ENCODE measurements around the gene KLF3. TPM values are rescaled to one million over a fixed set of nuclear protein-coding genes. Genes with fewer than 3 reads are reported as not detected.

Gene KLF3
- total and polyA plus RNA-seq, 9 of the 15 experiments (the other 6 are each of a cell fraction or from before 2014, with no cell fraction given), result 9.9 to 47.2 (median 18.1) TPM

DNA sequence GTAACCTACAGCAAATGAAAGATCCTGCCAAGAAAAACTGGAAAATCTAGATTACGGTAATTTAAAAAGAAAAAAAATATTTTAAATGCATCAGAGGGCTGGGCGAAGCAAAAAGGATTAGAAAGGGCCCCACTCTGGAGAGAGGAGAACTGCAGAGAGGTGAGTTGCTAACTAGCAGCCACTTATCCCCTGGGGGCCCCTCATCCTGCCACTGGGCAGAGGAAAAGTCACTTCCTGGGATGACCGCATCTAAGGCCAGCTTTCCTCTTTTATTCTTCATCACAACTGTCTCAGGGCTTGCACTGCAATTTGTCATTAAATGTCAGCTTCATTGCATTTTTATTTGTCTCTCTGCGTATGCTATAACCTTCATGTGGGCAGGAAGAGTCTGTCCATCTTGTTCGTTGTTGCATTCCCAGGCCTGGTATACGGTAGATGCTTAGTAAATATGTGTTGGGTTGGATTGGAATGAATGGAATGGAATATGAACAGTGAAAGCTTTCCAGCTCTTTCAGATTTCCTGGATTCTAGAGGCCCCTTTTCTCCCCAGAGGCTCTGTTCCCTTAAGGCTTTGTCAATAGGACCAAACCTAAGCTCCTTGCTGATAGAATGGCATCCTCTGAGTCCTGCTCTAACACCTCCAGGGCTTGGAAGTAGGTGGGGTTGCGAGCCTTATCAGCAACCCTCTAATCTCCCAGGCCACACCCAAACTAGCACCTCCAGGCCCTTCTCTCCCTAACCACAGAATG is 59.9 kb downstream of the KLF3 start (continued):
- TF ChIP-seq KLF10 (CRISPR knock-in tag; IDR thresholded peaks at IDR 0.05) (no peak), TAF1 (IDR thresholded peaks at IDR 0.05; ENCODE audit: control insufficient read depth, extremely low read depth, insufficient read depth, low read length, severe bottlenecking) (no peak), ZKSCAN1 (IDR thresholded peaks at IDR 0.05; ENCODE audit: low read depth, low read length) (no peak), TEAD4 (IDR thresholded peaks at IDR 0.05; ENCODE audit: low read length) (peak; percentile 37; the same call in 1 of the 2 replicates), TEAD4 (CRISPR knock-in tag; IDR thresholded peaks at IDR 0.05; ENCODE audit: borderline replicate concordance) (no peak), ZNF239 (CRISPR knock-in tag; IDR thresholded peaks at IDR 0.05) (peak; percentile 54; the same call in 1 of the 2 replicates), ARID1B (IDR thresholded peaks at IDR 0.05) (peak; percentile 44; the same call in 1 of the 2 replicates), RBM25 (IDR thresholded peaks at IDR 0.05; ENCODE audit: low read depth, low read length, severe bottlenecking) (no peak), HSF4 (CRISPR knock-in tag; IDR thresholded peaks at IDR 0.05; ENCODE audit: borderline replicate concordance) (no peak), ZNF766 (CRISPR knock-in tag; conservative IDR thresholded peaks at IDR 0.05) (no peak), EP300 (IDR thresholded peaks at IDR 0.05; ENCODE audit: low read length) (no peak), ZNF830 (CRISPR knock-in tag; IDR thresholded peaks at IDR 0.05) (no peak), CBFA2T3 (IDR thresholded peaks at IDR 0.05) (0 out of 2 replicates have a peak, but pooled peaks have one; percentile 8), SOX6 (IDR thresholded peaks at IDR 0.05) (peak; percentile 16; the same call in 1 of the 2 replicates), ESRRA (IDR thresholded peaks at IDR 0.05; ENCODE audit: borderline replicate concordance, low read depth) (peak; percentile 44; the same call in 1 of the 2 replicates), RCOR1 (IDR thresholded peaks at IDR 0.05; ENCODE audit: borderline replicate concordance in 1 of 2, low read depth in 2 of 2, low read length in 2 of 2) (peak in 1 of 2 experiments; percentile 69; a peak in 1 of 4 replicates)
- TF ChIP-seq, protein P1, sequence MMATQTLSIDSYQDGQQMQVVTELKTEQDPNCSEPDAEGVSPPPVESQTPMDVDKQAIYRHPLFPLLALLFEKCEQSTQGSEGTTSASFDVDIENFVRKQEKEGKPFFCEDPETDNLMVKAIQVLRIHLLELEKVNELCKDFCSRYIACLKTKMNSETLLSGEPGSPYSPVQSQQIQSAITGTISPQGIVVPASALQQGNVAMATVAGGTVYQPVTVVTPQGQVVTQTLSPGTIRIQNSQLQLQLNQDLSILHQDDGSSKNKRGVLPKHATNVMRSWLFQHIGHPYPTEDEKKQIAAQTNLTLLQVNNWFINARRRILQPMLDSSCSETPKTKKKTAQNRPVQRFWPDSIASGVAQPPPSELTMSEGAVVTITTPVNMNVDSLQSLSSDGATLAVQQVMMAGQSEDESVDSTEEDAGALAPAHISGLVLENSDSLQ (IDR thresholded peaks at IDR 0.05), result no peak
- TF ChIP-seq, protein P2, sequence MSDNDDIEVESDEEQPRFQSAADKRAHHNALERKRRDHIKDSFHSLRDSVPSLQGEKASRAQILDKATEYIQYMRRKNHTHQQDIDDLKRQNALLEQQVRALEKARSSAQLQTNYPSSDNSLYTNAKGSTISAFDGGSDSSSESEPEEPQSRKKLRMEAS (CRISPR knock-in tag; IDR thresholded peaks at IDR 0.05), result no peak
- TF ChIP-seq, protein P3, sequence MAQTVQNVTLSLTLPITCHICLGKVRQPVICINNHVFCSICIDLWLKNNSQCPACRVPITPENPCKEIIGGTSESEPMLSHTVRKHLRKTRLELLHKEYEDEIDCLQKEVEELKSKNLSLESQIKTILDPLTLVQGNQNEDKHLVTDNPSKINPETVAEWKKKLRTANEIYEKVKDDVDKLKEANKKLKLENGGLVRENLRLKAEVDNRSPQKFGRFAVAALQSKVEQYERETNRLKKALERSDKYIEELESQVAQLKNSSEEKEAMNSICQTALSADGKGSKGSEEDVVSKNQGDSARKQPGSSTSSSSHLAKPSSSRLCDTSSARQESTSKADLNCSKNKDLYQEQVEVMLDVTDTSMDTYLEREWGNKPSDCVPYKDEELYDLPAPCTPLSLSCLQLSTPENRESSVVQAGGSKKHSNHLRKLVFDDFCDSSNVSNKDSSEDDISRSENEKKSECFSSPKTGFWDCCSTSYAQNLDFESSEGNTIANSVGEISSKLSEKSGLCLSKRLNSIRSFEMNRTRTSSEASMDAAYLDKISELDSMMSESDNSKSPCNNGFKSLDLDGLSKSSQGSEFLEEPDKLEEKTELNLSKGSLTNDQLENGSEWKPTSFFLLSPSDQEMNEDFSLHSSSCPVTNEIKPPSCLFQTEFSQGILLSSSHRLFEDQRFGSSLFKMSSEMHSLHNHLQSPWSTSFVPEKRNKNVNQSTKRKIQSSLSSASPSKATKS (CRISPR knock-in tag; IDR thresholded peaks at IDR 0.05), result no peak
- TF ChIP-seq, protein P4, sequence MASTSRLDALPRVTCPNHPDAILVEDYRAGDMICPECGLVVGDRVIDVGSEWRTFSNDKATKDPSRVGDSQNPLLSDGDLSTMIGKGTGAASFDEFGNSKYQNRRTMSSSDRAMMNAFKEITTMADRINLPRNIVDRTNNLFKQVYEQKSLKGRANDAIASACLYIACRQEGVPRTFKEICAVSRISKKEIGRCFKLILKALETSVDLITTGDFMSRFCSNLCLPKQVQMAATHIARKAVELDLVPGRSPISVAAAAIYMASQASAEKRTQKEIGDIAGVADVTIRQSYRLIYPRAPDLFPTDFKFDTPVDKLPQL (IDR thresholded peaks at IDR 0.05; ENCODE audit: extremely low read depth, insufficient read length), result no peak
- TF ChIP-seq, protein P5, sequence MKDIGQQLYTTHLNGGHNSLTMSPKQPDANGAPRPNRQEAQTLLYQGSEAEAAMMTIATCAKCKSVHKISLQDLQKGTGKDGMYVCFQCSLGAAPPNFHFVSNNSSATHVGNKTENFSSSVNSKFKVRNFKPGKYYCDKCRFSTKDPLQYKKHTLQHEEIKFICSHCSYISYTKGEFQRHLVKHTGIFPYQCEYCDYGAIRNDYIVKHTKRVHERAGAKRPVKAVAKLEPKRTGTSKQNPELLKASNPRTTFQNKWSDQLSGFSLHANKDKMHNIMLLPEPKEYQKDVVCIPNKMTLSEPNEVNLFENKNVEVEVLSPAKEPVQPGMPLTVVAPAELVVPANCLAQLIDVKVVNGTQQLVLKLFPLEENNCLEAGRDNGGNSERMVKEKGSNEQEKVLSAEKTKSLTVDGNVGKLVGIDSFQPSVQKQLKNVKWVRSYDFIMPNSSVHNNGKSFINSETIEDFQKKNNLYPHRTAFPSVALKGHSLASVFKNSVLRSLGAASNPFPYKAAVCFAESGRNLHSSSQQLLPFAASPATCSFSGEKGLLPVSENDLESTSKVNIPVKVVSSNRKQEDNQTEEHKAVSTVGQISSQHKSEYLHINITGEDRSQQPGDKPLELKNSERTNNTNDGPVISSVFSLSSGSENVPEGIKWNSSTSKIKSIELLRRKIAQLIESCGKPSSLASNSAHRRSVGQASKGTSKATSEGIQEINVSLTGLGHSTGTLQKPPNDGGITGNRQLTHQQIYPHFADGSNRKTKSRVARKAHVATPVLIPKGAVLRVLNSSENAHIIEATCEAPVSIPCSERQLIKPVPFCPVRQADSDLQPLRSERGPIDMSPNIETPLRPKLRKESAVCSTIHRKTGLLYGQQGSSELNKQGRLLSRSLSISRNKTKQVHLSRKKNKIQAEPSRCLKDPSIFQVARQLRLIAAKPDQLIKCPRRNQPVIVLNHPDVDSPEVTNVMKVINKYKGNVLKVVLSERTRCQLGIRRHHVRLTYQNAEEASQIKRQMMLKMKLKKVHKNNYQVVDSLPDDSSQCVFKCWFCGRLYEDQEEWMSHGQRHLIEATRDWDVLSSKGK (CRISPR knock-in tag; IDR thresholded peaks at IDR 0.05), result no peak

Data from K562 (cell line).